Hindlimb muscle (tissue), 1 donor: ENCODE measurements around the gene NEDD9. TPM values are rescaled to one million over a fixed set of nuclear protein-coding genes. Genes with fewer than 3 reads are reported as not detected.

Source experiments
- DNase-seq: peaks from one replicate; pipeline ENCODE4 v3.0.0-alpha.2; 2013
- polyA plus RNA-seq: library from polyadenylated mRNA; unstranded; fragments of 120-200 nt; gene quantifications from one replicate; pipeline ENCODE4 v1.2.1, GENCODE V29; 2013; ENCODE audit not compliant: insufficient read length

Gene NEDD9
- polyA plus RNA-seq, 1 donor: 9.6 TPM

- DNase-seq: no peak
Measured at GRCh38 chr6:11233673-11234573, 1.5 kb upstream of the NEDD9 start.

DNA sequence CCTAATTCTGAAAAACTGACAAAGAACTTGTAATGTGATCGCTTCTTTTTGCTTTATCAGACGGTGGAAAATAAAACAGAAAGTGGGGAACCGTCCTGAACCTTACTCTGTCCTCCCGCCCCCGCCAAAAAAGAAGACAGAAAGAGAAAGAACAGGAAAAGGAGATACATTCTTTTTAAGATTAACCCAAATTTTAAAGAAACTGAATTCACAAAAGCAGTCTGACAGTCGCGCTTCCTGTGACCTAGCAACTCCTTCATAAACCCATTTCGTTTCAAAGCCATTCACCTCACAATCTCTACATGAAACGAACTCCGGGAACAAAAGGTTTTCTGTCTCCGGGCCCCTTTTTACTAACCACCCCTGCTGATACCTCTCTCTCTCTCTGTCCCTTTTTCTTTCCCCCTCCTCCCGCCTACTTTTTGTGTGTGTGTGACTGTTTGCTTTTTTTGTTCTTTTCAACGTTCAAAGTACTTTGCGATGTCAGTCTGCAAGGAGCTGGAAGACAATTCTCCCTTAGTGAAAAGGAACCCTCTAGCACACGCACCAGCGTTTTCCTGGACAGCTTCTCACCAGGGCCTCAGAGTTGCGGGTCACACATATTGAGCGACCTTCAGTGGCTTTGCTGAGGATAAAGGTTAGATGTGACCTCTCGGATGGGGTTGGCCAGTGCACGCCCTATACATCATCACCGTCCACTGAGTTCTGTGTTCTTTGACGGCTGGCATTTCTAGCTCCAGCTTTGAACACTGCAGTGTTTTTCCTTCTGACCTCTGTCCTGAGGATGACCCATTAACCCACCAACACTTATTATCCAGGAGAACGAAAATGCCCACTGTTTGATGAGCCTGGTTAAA is 530 bp upstream of the NEDD9 start:
- no peak for DNase-seq

- no peak for DNase-seq
Measured at GRCh38 chr6:11231564-11232192, 790 bp downstream of the NEDD9 start.

- DNase-seq: no peak
Measured at GRCh38 chr6:11231108-11231463, 1.4 kb downstream of the NEDD9 start.

DNA sequence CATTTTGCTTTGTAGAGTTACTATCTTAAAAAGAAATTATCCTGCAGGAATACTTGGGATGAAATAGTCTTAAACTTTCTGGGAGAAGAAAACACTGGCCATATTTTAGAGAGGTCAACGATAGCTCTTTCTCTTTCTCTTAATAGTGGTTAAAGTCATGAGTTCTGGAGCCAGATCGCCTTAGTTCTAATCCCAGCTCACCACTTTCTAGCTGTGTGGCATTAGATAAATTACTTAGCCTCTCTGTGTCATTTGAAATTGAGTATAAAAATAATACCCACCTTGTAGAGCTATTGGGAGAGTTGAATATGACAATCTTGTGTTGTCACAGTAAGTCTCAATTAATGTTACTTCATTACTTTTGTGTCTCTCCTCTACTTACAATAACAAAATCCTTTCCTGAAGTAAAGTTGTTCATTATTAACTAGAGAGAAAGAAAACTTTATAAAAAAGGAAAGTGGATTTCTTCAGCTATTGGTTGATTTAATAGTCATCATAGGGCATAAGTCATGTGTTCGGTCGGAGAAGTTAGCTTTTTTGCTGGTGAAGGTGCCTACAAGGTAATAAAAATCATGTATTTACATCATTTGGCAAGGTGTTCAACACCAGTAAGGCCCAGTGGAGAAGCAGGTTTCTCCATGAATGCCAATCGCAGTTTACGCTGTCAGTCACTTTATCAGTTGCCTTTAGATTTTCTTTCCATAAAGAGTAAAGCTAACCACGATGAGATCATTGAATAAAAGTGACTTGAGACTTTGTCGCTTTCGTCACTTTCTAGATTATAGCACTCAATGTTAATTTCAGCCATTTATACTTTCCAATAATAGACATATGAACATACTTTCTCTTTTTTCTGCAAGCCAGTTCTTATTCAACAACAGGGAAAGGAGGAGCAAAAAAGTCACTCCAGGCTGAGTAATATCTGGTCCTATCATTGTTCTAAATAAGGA is 2.0 kb downstream of the NEDD9 start:
- no peak for DNase-seq

- no peak for DNase-seq
Measured at GRCh38 chr6:11229655-11230046, 2.8 kb downstream of the NEDD9 start.

GRCh38 chr6:11228935-11229654 is 3.4 kb downstream of the NEDD9 start:
- DNase-seq: no peak

- DNase-seq: no peak
Measured at GRCh38 chr6:11227698-11228097, 4.8 kb downstream of the NEDD9 start.

DNA sequence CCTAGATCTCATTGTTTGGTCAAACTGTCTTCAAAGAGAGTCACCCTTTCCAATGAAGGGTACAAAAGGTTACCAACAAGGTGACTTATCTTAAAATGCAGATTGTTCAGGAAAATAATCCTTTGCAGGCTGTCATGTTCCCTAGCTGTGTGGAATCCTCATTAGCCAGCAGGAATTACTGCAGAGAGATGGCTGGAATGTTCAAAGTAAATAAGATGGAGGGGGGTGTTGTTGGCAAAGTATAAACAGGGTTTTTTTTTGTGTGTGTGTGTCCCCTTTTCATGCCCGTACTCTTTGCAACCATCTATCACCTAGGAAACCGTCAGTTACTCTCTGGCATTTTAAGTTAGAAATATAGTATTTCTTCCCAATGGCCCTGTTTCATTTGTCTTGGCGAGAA is 6.5 kb downstream of the NEDD9 start:
- no peak for DNase-seq

GRCh38 chr6:11224966-11225463 is 7.5 kb downstream of the NEDD9 start:
- DNase-seq: no peak

DNA sequence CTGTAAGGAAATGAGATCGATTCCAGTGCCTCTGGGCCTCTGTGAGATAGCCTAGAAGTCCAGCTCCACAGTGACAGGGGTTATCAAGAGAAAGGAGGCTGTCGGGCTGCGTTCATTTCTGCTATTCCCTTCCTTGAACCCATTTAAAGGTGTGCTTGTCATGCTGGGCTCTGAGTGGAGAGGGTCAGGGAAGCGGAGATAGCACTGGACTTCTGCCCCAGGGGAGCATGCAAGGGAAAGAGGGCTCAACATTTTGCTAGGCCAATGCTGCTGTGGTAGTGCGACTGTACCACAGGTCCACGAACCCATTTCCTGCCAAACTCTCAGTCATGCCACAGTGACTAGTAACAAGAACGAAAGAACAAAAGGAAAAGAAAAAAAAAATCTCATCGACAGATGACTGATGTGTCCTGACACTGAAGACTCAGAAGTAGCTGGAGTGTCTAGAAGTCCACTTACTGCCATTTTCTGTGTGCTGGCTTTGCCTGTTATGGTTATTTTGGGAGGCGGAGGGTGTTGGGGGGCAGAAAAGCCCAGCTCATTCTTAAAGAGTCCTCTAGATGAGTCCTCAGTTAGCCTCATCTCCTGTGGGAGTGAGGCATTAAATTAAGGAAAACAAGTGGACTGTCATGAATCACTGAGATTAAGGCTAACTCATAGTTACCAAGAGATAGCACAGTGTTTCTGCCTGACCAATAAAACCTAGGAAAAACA is 8.1 kb downstream of the NEDD9 start:
- DNase-seq: no peak

- no peak for DNase-seq
Measured at GRCh38 chr6:11223286-11223864, 9.1 kb downstream of the NEDD9 start.

GRCh38 chr6:11222385-11223277 is 9.8 kb downstream of the NEDD9 start:
- no peak for DNase-seq

GRCh38 chr6:11221623-11222384 is 10.7 kb downstream of the NEDD9 start:
- DNase-seq: no peak

- no peak for DNase-seq
Measured at GRCh38 chr6:11219400-11219834, 13.1 kb downstream of the NEDD9 start.

DNA sequence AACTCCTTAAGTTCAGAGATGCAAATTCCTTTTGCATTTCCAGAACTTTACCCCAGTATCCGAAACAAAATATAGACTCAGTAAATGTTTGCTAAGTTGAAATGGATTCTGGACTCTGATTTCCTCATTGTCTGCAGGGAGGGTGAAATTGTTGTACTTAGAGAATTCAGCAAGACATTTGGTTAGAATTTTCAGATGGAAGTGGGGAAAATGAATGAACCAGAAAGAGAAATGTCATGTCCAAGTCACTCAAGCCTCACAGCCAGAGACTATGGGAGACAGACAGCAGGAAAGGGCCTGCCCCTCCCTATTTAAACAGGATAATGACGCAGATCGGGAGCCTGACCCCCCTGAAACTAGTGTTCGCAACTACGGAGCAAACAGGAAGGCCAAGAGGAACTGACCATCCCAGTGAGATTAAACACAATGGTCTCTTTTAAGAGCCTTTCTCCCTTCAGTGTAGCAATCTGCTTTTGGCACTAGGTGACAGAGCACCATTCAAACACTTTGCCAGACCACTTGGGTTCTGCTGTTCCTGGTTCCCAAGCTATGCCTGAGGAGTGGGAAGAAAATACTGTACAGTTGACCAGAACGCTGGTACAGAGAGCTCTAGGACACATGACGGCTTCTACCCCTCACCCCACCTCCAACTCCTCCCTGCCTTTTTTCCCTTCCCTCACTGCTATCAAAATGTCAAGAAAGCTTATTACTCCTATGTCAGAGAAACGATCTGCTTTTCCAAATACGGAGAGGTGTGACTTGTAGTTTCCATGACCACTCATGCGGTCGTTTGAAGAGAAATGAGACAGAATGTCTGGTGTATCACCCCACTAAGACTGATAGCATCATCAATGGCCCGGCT is 13.7 kb downstream of the NEDD9 start:
- DNase-seq: no peak

DNA sequence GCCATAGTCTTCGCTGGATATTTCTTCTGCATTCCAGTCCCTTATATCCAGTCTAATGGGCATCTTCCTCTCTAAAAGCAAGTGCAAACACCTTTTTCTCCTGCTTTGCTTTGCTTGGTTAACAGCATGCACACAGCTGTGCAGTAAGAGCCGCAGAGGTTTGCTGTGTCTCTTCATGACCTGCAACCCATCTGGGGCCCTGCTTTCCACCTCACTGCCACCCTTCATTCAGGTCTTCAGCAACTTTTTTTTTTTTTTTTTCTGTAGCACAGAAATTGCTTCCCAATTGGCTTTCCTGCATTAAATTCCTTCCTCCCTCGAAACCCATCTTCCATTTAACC is 14.4 kb downstream of the NEDD9 start:
- no peak for DNase-seq
